NCI-H748 (cell line): ENCODE data around the gene ALOX15.
"Not testable (repeated sequence)": the region's sequence is repeated elsewhere in the genome, so short reads cannot be mapped to it uniquely, and the experiment has no call there.

Source experiments
- DNase-seq: peaks from one replicate; lab custom pipeline; 2025; ENCODE audit not compliant: unreplicated experiment; lab: John Stamatoyannopoulos, UW

The ALOX15 gene

GRCh38 chr17:4641297-4642195, at the start of gene ALOX15:
Gene ALOX15 (minus strand): TSS chr17:4641678. CDS start chr17:4641651, 27 bp downstream.
- peak; percentile 25 for DNase-seq

GRCh38 chr17:4690745-4691144, 49.3 kb upstream of the ALOX15 start:
- DNase-seq = no peak

- not testable (repeated sequence) for DNase-seq
Observed at GRCh38 chr17:4689872-4690271, 48.4 kb upstream of the ALOX15 start.

- DNase-seq = not testable (repeated sequence)
Observed at GRCh38 chr17:4683739-4684138, 42.3 kb upstream of the ALOX15 start.

GRCh38 chr17:4679658-4680057, 38.2 kb upstream of the ALOX15 start:
- no peak for DNase-seq

- no peak for DNase-seq
Observed at GRCh38 chr17:4678448-4679026, 37.1 kb upstream of the ALOX15 start.

GRCh38 chr17:4676791-4677190, 35.3 kb upstream of the ALOX15 start:
- no peak for DNase-seq

GRCh38 chr17:4675791-4676190, 34.3 kb upstream of the ALOX15 start:
- no peak for DNase-seq

GRCh38 chr17:4674685-4674998, 33.2 kb upstream of the ALOX15 start:
- no peak for DNase-seq

- DNase-seq = no peak
Observed at GRCh38 chr17:4673986-4674684, 32.7 kb upstream of the ALOX15 start.

- no peak for DNase-seq
Observed at GRCh38 chr17:4673169-4673568, 31.7 kb upstream of the ALOX15 start.

GRCh38 chr17:4672751-4673150, 31.3 kb upstream of the ALOX15 start:
- no peak for DNase-seq

- no peak for DNase-seq
Observed at GRCh38 chr17:4672055-4672630, 30.7 kb upstream of the ALOX15 start.

GRCh38 chr17:4667166-4667565, 25.7 kb upstream of the ALOX15 start:
- no peak for DNase-seq

GRCh38 chr17:4666296-4666695, 24.8 kb upstream of the ALOX15 start:
- no peak for DNase-seq

- no peak for DNase-seq
Observed at GRCh38 chr17:4665027-4665426, 23.5 kb upstream of the ALOX15 start.

GRCh38 chr17:4664230-4664629, 22.8 kb upstream of the ALOX15 start:
- DNase-seq = no peak

GRCh38 chr17:4663711-4664110, 22.2 kb upstream of the ALOX15 start:
- DNase-seq = no peak

GRCh38 chr17:4658478-4659305, 17.2 kb upstream of the ALOX15 start:
- DNase-seq = no peak

GRCh38 chr17:4657678-4658077, 16.2 kb upstream of the ALOX15 start:
- no peak for DNase-seq

GRCh38 chr17:4655933-4656332, 14.5 kb upstream of the ALOX15 start:
- not testable (repeated sequence) for DNase-seq
